H9 (cell line): ENCODE results near the gene THRB. TPM values are rescaled to one million over a fixed set of nuclear protein-coding genes. Genes with fewer than 3 reads are reported as not detected.

Experiments
- DNase-seq: peaks from one replicate; pipeline ENCODE4 v3.0.0-alpha.2; 2017
- H2AFZ ChIP-seq: one replicate; pipeline ENCODE4 v1.6.1; 2013; ENCODE audit warnings: mild to moderate bottlenecking, low read length, control low read depth, moderate library complexity
- H2AK5ac ChIP-seq: 2 replicates; pipeline ENCODE4 v1.6.1; 2013; ENCODE audit warnings: low read length, control low read depth, mixed read lengths; ENCODE audit not compliant: insufficient read length
- H2BK120ac ChIP-seq: one replicate; pipeline ENCODE4 v1.6.1; 2013; ENCODE audit warnings: low read depth, mild to moderate bottlenecking, low read length, control low read depth, inconsistent platforms; ENCODE audit not compliant: poor library complexity, severe bottlenecking
- H2BK12ac ChIP-seq: 2 replicates; pipeline ENCODE4 v1.6.1; 2013; ENCODE audit warnings: low read length, control low read depth, mixed read lengths, low read depth; ENCODE audit not compliant: insufficient read length
- H2BK15ac ChIP-seq: 2 replicates; pipeline ENCODE4 v1.6.1; 2013; ENCODE audit warnings: low read depth, low read length, control low read depth
- H2BK20ac ChIP-seq: one replicate; pipeline ENCODE4 v1.6.1; 2013; ENCODE audit warnings: low read depth, mild to moderate bottlenecking, low read length, control low read depth, inconsistent platforms; ENCODE audit not compliant: poor library complexity, severe bottlenecking
- H2BK5ac ChIP-seq: 2 replicates; pipeline ENCODE4 v1.6.1; 2013; ENCODE audit warnings: low read length, control low read depth, mixed read lengths; ENCODE audit not compliant: insufficient read length
- H3K14ac ChIP-seq: 2 replicates; pipeline ENCODE4 v1.6.1; 2013; ENCODE audit warnings: low read length, control low read depth; ENCODE audit not compliant: insufficient read depth
- H3K18ac ChIP-seq: 2 replicates; pipeline ENCODE4 v1.6.1; 2013; ENCODE audit warnings: low read depth, mild to moderate bottlenecking, mixed read lengths, low read length, control low read depth; ENCODE audit not compliant: insufficient read length
- H3K23ac ChIP-seq: 2 replicates; pipeline ENCODE4 v1.6.1; 2013; ENCODE audit warnings: low read length, control low read depth, mixed read lengths, low read depth; ENCODE audit not compliant: insufficient read length
- H3K23me2 ChIP-seq: 2 replicates; pipeline ENCODE4 v1.6.1; 2013; ENCODE audit warnings: low read depth, mild to moderate bottlenecking, mixed read lengths, low read length, control low read depth; ENCODE audit not compliant: insufficient read length, poor library complexity, severe bottlenecking
- H3K27ac ChIP-seq: 2 replicates; pipeline ENCODE4 v1.5.1; 2013; ENCODE audit warnings: low read length, control low read depth, mixed read lengths, low read depth; ENCODE audit not compliant: insufficient read length
- H3K27me3 ChIP-seq: 2 replicates; pipeline ENCODE4 v1.6.1; 2013; ENCODE audit warnings: low read length, control low read depth, inconsistent platforms; ENCODE audit not compliant: insufficient read depth
- H3K4ac ChIP-seq: 2 replicates; pipeline ENCODE4 v1.6.1; 2013; ENCODE audit warnings: low read depth, mild to moderate bottlenecking, control low read depth, inconsistent platforms, low read length, moderate library complexity
- H3K4me1 ChIP-seq: 2 replicates; pipeline ENCODE4 v1.6.1; 2013; ENCODE audit warnings: low read length, control low read depth, inconsistent platforms; ENCODE audit not compliant: insufficient read depth
- H3K4me2 ChIP-seq: 2 replicates; pipeline ENCODE4 v1.6.1; 2013; ENCODE audit warnings: low read length, control low read depth, mixed read lengths; ENCODE audit not compliant: insufficient read length, insufficient read depth
- H3K56ac ChIP-seq: 2 replicates; pipeline ENCODE4 v1.6.1; 2013; ENCODE audit warnings: low read depth, mild to moderate bottlenecking, mixed read lengths, low read length, control low read depth; ENCODE audit not compliant: insufficient read length
- H3K79me1 ChIP-seq: 2 replicates; pipeline ENCODE4 v1.6.1; 2013; ENCODE audit warnings: low read depth, mild to moderate bottlenecking, moderate library complexity, low read length, control low read depth, inconsistent platforms; ENCODE audit not compliant: insufficient read depth, poor library complexity, severe bottlenecking
- H3K79me2 ChIP-seq: 2 replicates; pipeline ENCODE4 v1.6.1; 2013; ENCODE audit warnings: low read length, control low read depth, inconsistent platforms; ENCODE audit not compliant: insufficient read depth
- H3K9ac ChIP-seq: 2 replicates; pipeline ENCODE4 v1.6.1; 2013; ENCODE audit warnings: low read length, control low read depth, mixed read lengths; ENCODE audit not compliant: insufficient read length; ENCODE audit errors: extremely low read depth
- H3K9me3 ChIP-seq: one replicate; pipeline ENCODE4 v1.6.1; 2013; ENCODE audit warnings: low read depth, low read length, inconsistent platforms; ENCODE audit not compliant: control insufficient read depth
- H3T11ph ChIP-seq: one replicate; pipeline ENCODE4 v1.6.1; 2013; ENCODE audit warnings: mild to moderate bottlenecking, low read length, control low read depth, inconsistent platforms
- H4K20me1 ChIP-seq: one replicate; pipeline ENCODE4 v1.6.1; 2013; ENCODE audit not compliant: control insufficient read depth, insufficient read length, insufficient read depth
- H4K5ac ChIP-seq: 2 replicates; pipeline ENCODE4 v1.6.1; 2013; ENCODE audit warnings: low read depth, mild to moderate bottlenecking, mixed read lengths, low read length, control low read depth; ENCODE audit not compliant: insufficient read length
- H4K8ac ChIP-seq: replicated peaks from 2 replicates; pipeline ENCODE4 v1.6.1; 2013; ENCODE audit warnings: low read length, control low read depth, mixed read lengths, low read depth; ENCODE audit not compliant: insufficient read length
- H4K91ac ChIP-seq: 2 replicates; pipeline ENCODE4 v1.6.1; 2013; ENCODE audit warnings: low read depth, mild to moderate bottlenecking, moderate library complexity, mixed read lengths, low read length, control low read depth; ENCODE audit not compliant: insufficient read length
- H3K27ac Mint-ChIP-seq, 3 experiments: 2 replicates in 2 of 3; 3 replicates in 1 of 3; pipeline ENCODE4 v1.8.0; 2020 to 2021; ENCODE audit warnings: mixed read lengths in 3 of 3, mild to moderate bottlenecking in 1 of 3, moderate library complexity in 1 of 3
- H3K27me3 Mint-ChIP-seq: 2 replicates; pipeline ENCODE4 v1.8.0; 2021; ENCODE audit warnings: low read depth, mild to moderate bottlenecking, moderate library complexity, mixed read lengths
- H3K36me3 Mint-ChIP-seq, 3 experiments: 2 replicates in 2 of 3; 3 replicates in 1 of 3; pipeline ENCODE4 v1.8.0; 2020 to 2021; ENCODE audit warnings: low read depth in 3 of 3, mixed read lengths in 3 of 3; ENCODE audit not compliant: insufficient read depth in 1 of 3
- H3K4me1 Mint-ChIP-seq, 2 experiments: 2 replicates each; pipeline ENCODE4 v1.8.0; 2020; ENCODE audit warnings: mixed read lengths in 2 of 2
- H3K4me3 Mint-ChIP-seq, 2 experiments: 2 replicates in 1 of 2; 3 replicates in 1 of 2; pipeline ENCODE4 v1.8.0; 2020 to 2021; ENCODE audit warnings: mild to moderate bottlenecking in 2 of 2, mixed read lengths in 2 of 2, moderate library complexity in 1 of 2
- H3K9me3 Mint-ChIP-seq, 2 experiments: 2 replicates in 1 of 2; 3 replicates in 1 of 2; pipeline ENCODE4 v1.8.0; 2020; ENCODE audit warnings: mild to moderate bottlenecking in 2 of 2, mixed read lengths in 2 of 2, moderate library complexity in 1 of 2
- WGBS: extraction: QIAGEN DNeasy Blood & Tissue Kit; methylation state at CpG from one replicate; pipeline ENCODE4 v1.1.7; 2013; ENCODE audit warnings: missing lambda C conversion rate, low lambda C conversion rate, mixed read lengths; ENCODE audit not compliant: insufficient read length; ENCODE audit errors: extremely low coverage; 5-methylcytosine and 5-hydroxymethylcytosine counted together
- total RNA-seq: library from RNA; stranded (reverse); gene quantifications from 2 replicates; pipeline ENCODE4 v1.2.1, GENCODE V29; 2021
- TF ChIP-seq, protein P1 (sequence below): fragments of 200-600 bp; sonication (generic); conservative IDR thresholded peaks from 3 replicates; pipeline ENCODE4 v1.8.0; 2021; ENCODE audit warnings: antibody characterized with exemption, mild to moderate bottlenecking

The THRB gene
- total RNA-seq, 1 experiment from 2014 or later, result 8.6 TPM

GRCh38 chr3:24526640-24527212 lies 32.1 kb upstream of the THRB start:
- WGBS, result no CpG with 5 or more reads among the region's 2 CpGs
- H2BK5ac ChIP-seq, result no peak overlapping the region
- peaks cover 8% of the 10 kb centered on the region; the same call in 1 of the 2 replicates for H3K27me3 ChIP-seq
- H3K79me2 ChIP-seq, result no peaks in the 10 kb centered on the region
- H2AK5ac ChIP-seq, result no peak overlapping the region
- no peak overlapping the region for H3K56ac ChIP-seq
- no peak overlapping the region for H2BK15ac ChIP-seq
- no peaks in the 10 kb centered on the region for H4K20me1 ChIP-seq
- Mint-ChIP-seq H3K27me3 (peaks cover 41% of the 10 kb centered on the region), H3K4me1 (peaks cover 10 to 14% of the 10 kb centered on the region in 2 experiments), H3K36me3 (peaks cover 0 to 3% (median 0%) of the 10 kb centered on the region in 3 experiments; a peak in 1 of 7 replicates), H3K4me3 (no peak overlapping the region), H3K27ac (no peak overlapping the region), H3K9me3 (no peaks in the 10 kb centered on the region; a peak in 1 of 5 replicates)
- no peak overlapping the region for H2AFZ ChIP-seq
- no peak overlapping the region for H3K27ac ChIP-seq
- no peaks in the 10 kb centered on the region for H3K79me1 ChIP-seq
- H3T11ph ChIP-seq, result no peak overlapping the region
- H3K23me2 ChIP-seq, result peaks cover 6% of the 10 kb centered on the region
- no peak overlapping the region for H4K91ac ChIP-seq
- H3K14ac ChIP-seq, result no peak overlapping the region
- no peak overlapping the region for H2BK20ac ChIP-seq
- H3K18ac ChIP-seq, result no peak overlapping the region
- no peak overlapping the region for H3K9ac ChIP-seq
- no peak overlapping the region for H3K4me2 ChIP-seq
- no peak overlapping the region for H4K5ac ChIP-seq
- H2BK120ac ChIP-seq, result no peak overlapping the region
- no peak for DNase-seq
- no peak overlapping the region for H3K23ac ChIP-seq
- no peak overlapping the region for H2BK12ac ChIP-seq
- H3K9me3 ChIP-seq, result no peaks in the 10 kb centered on the region
- TF ChIP-seq, protein P1, sequence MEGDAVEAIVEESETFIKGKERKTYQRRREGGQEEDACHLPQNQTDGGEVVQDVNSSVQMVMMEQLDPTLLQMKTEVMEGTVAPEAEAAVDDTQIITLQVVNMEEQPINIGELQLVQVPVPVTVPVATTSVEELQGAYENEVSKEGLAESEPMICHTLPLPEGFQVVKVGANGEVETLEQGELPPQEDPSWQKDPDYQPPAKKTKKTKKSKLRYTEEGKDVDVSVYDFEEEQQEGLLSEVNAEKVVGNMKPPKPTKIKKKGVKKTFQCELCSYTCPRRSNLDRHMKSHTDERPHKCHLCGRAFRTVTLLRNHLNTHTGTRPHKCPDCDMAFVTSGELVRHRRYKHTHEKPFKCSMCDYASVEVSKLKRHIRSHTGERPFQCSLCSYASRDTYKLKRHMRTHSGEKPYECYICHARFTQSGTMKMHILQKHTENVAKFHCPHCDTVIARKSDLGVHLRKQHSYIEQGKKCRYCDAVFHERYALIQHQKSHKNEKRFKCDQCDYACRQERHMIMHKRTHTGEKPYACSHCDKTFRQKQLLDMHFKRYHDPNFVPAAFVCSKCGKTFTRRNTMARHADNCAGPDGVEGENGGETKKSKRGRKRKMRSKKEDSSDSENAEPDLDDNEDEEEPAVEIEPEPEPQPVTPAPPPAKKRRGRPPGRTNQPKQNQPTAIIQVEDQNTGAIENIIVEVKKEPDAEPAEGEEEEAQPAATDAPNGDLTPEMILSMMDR, result no peak
- H3K4me1 ChIP-seq, result no peaks in the 10 kb centered on the region
- H4K8ac ChIP-seq, result no peak overlapping the region
- H3K4ac ChIP-seq, result no peak overlapping the region
